Hindlimb muscle (tissue), 1 donor: Measurements from ENCODE around the gene ATP13A3. TPM values are rescaled to one million over a fixed set of nuclear protein-coding genes. Genes with fewer than 3 reads are reported as not detected.

Source experiments
- DNase-seq: peaks from one replicate; pipeline ENCODE4 v3.0.0-alpha.2; 2013
- polyA plus RNA-seq: library from polyadenylated mRNA; unstranded; fragments of 120-200 nt; gene quantifications from one replicate; pipeline ENCODE4 v1.2.1, GENCODE V29; 2013; ENCODE audit not compliant: insufficient read length

Gene ATP13A3
- polyA plus RNA-seq, 1 donor, result 24.4 TPM

- DNase-seq, result no peak
These were observed 96.0 kb downstream of the ATP13A3 start for GRCh38 chr3:194390835-194391234.

- DNase-seq, result no peak
These were observed 97.5 kb downstream of the ATP13A3 start for GRCh38 chr3:194389269-194389668.

DNA sequence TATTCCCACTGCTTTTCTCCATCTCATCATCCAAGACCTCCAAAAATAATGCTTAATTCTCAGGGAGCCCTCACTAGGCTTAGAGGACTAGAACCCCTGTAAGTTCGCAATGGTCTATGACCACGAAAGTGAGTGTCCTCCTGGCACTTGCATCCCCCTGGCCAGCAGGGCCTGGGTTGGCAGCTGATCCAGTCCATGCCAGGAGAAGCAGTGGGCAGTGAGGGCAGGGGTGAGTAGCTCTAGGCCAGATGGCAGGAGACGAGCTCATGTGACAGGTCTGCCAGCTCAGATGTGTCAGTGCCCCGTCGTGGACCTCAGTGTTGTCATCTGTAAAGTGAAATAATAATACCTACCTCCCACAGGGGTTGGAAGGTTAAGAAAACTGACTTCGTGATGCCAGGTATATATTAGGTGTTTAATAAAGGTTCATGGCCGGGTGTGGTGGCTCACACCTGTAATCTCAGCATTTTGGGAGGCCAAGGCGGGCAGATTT is 98.8 kb downstream of the ATP13A3 start:
- DNase-seq, result no peak

DNA sequence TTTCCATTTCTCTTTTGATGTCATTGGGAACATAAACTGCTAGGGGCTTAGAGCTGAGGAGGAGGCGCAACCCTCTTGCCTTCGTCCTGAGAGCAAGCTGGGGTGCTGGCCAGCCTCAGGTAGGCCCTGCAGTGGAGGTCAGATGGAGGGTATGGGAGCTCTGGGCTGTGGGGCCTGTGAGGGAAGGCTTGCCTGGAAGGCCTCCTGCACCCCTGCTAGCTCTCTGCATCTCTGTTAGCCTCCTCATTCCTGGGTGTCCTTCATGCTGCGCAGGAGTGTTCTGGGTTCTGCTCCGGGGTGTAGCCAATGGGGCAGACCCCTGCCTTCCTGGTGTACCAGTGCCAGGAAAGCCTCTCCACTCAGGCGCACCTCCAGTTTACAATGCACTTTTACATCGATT is 99.5 kb downstream of the ATP13A3 start:
- DNase-seq, result no peak

- DNase-seq, result no peak
These were observed 100.2 kb downstream of the ATP13A3 start for GRCh38 chr3:194386648-194387047.

DNA sequence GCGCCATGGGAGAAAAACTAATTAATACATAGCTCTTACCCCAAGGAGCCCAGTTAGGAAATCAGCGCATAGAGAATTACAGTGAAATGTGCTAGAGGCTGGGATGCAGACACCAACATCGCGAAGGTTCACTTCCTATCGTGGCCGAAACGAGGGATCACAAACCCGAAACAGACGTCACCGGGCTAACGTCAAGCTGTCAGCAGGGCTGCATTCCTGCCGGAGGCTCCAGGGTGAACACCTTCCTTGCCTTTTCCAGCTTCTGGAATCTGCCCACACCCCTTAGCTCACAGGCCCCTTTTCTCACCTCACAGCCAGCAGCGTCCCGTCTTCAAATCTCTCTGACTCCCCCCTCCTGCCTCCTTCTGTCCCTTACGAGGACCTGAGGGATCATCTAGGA is 100.7 kb downstream of the ATP13A3 start:
- no peak for DNase-seq

- DNase-seq, result no peak
These were observed 102.2 kb downstream of the ATP13A3 start for GRCh38 chr3:194384569-194385001.

DNA sequence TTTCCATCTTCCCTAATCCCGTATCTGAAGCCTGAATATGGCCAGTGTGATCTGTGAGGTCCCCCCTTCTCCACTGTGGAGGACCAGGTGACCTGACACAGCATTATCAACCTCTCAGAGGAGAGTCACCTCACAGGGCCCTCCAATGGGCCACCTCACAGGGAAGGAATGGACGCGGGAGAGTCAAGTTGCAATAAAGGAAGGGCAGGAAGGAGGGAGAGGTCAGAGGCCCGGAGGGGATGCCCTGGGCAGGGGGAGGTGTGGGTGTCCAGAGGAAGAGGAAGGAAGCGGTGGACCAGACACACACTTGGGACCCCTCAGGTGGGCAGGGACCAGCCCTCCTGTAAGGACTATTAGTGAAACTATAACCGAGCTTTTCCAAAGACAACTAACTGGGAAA is 102.6 kb downstream of the ATP13A3 start:
- no peak for DNase-seq

- no peak for DNase-seq
These were observed 103.4 kb downstream of the ATP13A3 start for GRCh38 chr3:194383276-194383940.

DNA sequence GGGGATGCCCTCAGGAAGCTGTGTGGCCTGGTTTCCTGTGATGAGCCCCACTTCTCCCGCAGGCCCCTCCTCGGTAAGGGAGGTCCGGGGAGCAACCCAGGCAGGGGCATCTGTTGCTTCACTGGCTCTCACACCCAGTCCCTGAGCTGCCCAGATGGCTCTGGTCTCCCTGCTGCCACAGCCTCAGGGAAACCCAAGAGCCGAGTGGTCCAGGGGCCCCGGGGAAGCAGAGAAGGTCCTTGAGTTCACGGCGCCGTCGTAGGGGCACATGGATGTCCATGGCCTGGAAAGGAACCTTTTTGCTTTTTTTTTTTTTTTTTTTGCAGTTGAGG is 103.9 kb downstream of the ATP13A3 start:
- no peak for DNase-seq

GRCh38 chr3:194382196-194382891 is 104.5 kb downstream of the ATP13A3 start:
- DNase-seq, result no peak

DNA sequence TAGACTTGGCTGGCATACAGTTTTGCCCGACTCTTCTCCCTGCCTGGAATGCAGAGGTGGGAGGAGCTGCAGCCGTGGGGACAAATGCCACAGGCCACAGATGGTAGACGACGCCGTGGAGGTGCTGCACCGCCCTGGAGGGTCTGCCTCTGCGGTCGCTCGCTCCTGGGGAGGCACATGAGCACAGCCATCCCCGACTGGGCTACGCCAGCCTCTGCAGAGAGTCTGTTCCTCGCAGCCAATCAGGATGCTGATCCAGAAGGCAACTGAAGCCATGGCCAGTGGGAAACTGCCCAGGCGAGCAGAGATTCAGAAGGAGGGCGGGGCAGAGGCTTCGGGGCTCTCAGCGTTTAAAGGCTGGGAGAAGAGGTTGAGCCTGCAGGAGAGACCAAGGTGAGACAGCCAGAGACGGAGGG is 105.3 kb downstream of the ATP13A3 start:
- no peak for DNase-seq

DNA sequence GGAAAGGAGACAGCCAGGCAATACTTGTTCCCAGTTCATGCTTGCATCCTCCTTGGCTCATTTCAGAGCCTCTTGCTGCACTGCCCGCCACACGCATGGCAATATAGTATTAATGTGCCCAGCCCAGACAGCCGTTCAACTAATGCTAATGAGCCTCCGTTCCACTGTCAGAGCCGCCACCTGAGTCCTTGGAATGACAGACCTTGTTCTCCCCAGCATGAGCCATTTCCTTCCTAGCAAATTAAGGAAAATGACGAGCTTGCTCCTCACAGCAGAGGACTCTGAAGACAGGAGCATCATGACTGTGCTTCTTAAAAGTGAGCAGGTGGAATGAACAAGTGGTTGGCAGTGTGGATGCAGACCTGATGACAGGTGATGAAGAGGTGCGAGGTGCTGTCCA is 106.5 kb downstream of the ATP13A3 start:
- DNase-seq, result no peak

- DNase-seq, result no peak
These were observed 107.2 kb downstream of the ATP13A3 start for GRCh38 chr3:194379651-194380050.

- DNase-seq, result no peak
These were observed 107.6 kb downstream of the ATP13A3 start for GRCh38 chr3:194379231-194379630.

- no peak for DNase-seq
These were observed 109.1 kb downstream of the ATP13A3 start for GRCh38 chr3:194377708-194378107.

DNA sequence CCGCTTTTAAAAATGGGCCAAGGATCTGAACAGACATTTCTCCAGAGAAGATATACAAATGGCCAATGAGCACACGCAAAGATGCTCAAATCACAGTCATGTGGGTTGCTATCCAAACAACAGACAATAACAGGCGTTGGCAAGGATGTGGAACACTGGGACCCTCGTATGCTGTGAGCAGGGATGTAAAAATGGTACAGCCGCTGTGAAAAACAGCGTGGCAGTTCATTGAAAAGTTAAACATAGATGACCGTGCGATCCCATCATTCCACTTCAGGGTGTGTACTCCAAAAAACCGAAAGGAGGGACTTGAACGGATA is 110.6 kb downstream of the ATP13A3 start:
- DNase-seq, result no peak

DNA sequence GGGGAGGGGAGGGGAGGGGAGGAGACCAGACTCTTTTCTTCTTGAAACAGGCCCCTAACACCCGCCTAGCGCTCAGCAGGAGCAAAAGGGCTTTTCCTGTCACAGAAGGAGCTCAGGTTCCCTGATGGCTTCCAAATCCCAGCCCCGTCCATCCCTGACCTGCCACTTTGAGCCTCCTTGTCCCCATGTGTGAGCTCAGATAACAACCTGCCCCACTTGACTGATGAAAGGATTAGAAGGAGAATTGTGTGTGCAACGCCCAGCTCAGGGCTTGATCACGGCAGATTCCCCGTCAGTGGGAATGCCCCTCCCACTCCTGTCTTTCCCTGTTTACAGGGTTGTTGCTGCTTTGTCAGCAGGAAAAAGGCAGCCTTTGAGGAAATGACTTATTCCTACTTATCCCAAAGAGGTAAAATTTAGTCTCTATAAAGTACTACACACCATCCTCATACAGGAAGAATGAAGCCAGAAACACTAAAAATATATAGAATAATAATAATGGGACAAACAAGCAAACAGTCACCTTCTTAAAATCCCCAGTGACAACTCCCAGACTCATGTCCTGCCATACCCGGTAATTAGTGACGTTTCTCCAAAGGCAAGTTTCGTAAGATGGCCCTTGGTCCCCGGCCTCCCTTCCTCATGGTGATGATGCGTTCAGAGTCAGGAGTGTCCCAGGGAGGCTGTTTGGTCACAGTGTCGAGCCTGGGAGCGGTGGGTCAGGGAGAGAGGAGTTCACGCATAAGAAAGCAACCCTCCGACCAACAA is 111.1 kb downstream of the ATP13A3 start:
- no peak for DNase-seq

GRCh38 chr3:194374935-194375334 is 111.9 kb downstream of the ATP13A3 start:
- no peak for DNase-seq

- DNase-seq, result no peak
These were observed 112.9 kb downstream of the ATP13A3 start for GRCh38 chr3:194373899-194374298.

GRCh38 chr3:194373028-194373427 is 113.8 kb downstream of the ATP13A3 start:
- DNase-seq, result no peak

DNA sequence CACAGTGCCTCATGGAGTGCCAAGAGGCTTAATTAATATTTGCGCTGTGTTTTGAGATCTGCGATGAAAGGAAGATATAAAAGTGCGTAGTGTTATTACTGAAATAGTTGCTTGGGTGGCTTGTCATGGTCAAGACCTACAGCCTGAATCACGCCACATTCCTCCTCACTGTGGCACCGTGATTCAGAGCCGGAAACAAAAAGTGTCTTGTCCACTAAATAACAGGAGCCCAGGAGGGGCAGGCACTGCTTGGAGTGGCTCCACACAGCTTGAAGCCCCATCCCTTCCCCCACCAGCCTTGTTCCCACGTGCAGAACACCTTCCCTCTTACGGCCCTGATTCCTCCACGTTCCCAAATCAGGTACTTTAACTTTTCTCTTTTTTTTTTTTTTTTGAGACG is 116.0 kb downstream of the ATP13A3 start:
- DNase-seq, result no peak

- DNase-seq, result no peak
These were observed 117.1 kb downstream of the ATP13A3 start, which contains the start of gene LRRC15 for GRCh38 chr3:194369522-194370279. Gene LRRC15, minus strand, starts transcription at chr3:194369743. Its CDS starts 8,700 bp downstream, at chr3:194361043.
